OCI-LY7 (cell line): ENCODE data around the gene CUBN.

Source experiments
- CTCF ChIP-seq: fragments of 200-600 bp; sonication (generic); conservative IDR thresholded peaks from 2 replicates; pipeline ENCODE4 v1.5.1; 2014; ENCODE audit warnings: mild to moderate bottlenecking, antibody characterized with exemption, low read length, moderate library complexity, mixed read lengths
- EZH2phosphoT487 ChIP-seq: fragments of 200-600 bp; sonication (generic); IDR thresholded peaks from 2 replicates; pipeline ENCODE4 v1.6.1; 2018; ENCODE audit warnings: low read depth, borderline replicate concordance, mild to moderate bottlenecking, mixed run types, antibody characterized with exemption, low read length, moderate library complexity, mixed read lengths

- TF ChIP-seq CTCF: no peak
- TF ChIP-seq EZH2phosphoT487: no peak
These were observed 162.4 kb downstream of the CUBN start for GRCh38 chr10:16966991-16967865.
